Epithelial cell of prostate (primary cell): Measurements from ENCODE around the gene KRT86.
"Not testable (repeated sequence)": the region's sequence is repeated elsewhere in the genome, so short reads cannot be mapped to it uniquely, and the experiment has no call there.

ENCODE experiments used
- DNase-seq: peaks from one replicate; pipeline ENCODE4 v3.0.0-alpha.2; 2011; ENCODE audit warnings: low read depth, low spot score
- H3K27ac ChIP-seq: fragments of 450-650 bp; 2 replicates; pipeline ENCODE4 v1.5.1; 2017; ENCODE audit warnings: mild to moderate bottlenecking

The KRT86 gene

GRCh38 chr12:52250048-52250990 is 24.1 kb upstream of the KRT86 start:
- peak overlapping the region; percentile 98 for H3K27ac ChIP-seq
- no peak for DNase-seq

- no peak for DNase-seq
- peak overlapping the region; percentile 98 for H3K27ac ChIP-seq
These were observed 22.9 kb upstream of the KRT86 start for GRCh38 chr12:52251367-52252051.

DNA sequence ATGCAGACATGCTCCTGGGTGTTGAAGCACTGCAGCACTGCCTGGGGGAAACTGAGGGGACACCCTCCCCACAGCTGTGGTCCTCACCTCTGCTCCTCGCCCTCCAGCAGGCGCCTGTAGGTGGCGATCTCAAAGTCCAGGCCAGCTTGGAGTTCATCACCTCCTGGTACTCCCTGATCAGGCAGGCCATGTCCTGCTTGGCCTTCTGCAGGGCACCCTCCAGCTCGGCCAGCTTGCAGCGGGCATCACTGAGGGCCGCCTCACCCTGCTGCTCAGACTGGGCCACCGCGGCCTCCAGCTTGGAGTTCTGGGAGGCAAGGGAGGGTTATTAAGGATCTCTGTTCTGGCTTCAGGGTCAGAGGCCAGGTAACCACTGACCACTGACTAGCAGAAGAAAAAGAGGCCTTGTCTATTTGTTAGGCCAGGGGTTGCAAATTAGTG is 22.2 kb upstream of the KRT86 start:
- not testable (repeated sequence) for DNase-seq
- H3K27ac ChIP-seq, result peak overlapping the region; percentile 98

GRCh38 chr12:52252728-52253343 is 21.6 kb upstream of the KRT86 start:
- H3K27ac ChIP-seq, result peak overlapping the region; percentile 98
- no peak for DNase-seq

DNA sequence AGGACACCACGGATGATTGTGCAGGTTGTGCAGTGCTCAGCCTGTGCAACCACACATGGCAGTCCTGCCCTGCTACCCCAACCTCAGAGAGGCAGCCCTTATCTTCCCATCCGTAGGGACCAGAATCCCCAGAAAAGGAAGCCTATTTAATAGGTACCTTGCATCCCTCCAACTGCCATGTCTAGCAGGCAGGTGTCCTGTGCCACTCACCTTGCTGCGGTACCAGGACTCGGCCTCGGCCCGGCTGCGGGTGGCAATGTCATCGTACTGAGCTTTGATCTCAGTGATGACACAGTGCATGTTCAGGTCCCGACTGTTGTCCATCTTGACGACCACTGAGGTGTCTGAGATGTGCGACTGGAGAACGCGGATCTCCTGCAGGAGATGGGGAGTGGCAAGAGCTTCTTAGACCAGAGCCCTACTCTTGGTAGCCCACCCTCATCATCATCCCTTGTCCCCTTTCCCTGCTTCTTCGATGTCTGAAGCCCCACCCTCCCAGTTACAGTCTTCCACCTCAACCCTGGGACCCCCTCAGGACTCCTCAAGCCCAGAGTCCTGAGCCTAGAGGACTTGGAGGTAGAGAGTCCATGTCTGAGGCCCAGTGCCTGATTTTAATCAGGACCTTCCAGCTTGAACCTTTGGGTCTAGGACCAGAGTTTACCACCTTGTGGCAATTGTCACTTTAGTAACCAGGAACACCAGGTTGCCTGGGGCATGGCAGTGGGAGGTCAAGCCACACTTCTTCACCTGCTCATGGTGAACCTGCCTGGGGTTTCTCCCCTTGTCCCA is 20.9 kb upstream of the KRT86 start:
- H3K27ac ChIP-seq, result peak overlapping the region; percentile 98
- DNase-seq, result no peak

DNA sequence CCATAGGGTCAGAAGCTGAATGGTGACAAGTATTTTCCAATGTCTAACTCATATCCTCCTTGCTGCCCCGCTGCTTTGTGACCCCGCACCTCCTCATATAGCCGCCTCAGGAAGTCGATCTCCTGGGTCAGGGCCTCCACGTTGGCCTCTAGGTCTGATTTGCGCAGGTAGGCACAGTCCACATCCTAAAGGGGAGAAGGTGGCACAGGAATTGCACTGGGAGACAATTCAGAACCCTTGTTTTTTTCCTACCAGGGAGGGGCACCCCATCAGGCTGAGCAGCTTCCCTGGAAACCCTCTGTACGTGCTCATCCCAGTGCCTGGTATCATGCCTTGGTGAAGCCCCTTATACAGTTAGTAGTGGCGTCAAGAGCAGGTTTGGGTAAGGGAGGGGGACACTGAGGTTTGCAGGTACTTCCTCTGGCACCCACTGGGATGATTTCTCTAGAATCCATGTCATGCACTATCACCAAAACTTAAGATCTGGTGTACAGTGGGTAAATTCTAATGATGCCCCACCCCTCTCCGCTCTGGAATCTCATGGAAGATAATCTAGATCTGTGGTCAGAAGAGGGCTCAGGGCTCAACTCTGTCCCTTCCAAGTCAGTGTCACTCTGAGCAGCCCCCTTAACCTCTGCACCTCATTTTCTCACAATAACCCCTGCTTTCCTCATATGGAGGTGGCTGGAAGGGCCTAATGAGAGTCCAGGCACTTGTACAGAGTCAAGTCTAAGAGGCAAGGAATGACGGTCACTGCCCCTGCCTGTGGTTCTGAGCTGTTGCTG is 20.1 kb upstream of the KRT86 start:
- no peak for DNase-seq
- peak overlapping the region; percentile 9 for H3K27ac ChIP-seq

- DNase-seq, result no peak
- H3K27ac ChIP-seq, result peak overlapping the region; percentile 9
These were observed 19.3 kb upstream of the KRT86 start for GRCh38 chr12:52254965-52255751.

GRCh38 chr12:52255926-52256583 is 18.4 kb upstream of the KRT86 start:
- no peak for DNase-seq

DNA sequence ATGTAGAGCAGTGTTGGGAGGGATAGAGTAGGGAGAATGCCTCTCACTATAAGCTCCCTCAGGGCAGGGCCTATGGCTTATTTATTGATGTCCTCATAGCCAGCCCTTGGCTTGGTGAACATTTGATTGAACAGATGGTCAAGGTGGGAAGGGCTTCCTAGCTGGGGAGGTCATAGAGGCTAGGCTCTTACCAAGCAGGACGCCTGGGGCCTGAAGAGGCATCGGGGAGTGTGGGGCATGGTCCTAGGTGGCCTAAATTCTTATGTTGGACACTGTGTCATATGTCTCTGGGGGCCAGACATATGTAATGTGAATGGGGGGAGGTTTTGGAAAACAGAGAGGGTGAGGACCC is 17.9 kb upstream of the KRT86 start:
- no peak overlapping the region for H3K27ac ChIP-seq
- no peak for DNase-seq

More at GRCh38 chr12:52255926-52256583, 18.4 kb upstream of the KRT86 start:
- no peak overlapping the region for H3K27ac ChIP-seq

DNA sequence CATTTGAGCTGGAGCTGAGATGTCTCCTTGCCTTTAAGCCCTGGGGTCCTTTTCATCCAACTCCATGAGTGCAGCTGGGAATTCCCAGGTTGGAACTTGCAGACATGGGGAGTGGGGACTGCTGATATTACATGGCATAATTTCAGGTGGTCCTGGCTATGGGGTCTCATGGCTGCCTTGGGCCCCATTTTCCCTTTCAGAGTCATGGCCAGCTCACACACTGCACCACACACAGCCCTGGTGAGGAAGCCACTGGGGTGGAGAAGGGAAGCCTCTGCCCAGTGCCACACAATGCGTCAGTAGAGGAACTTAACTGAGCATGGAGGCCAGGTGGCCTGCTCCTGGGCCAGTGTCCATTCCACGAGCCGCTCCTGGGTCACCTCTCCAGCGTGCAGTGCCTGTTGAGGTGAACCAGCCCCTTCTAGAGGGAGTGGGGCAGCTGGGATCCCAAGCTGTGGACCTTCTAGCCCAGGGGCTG is 17.3 kb upstream of the KRT86 start:
- H3K27ac ChIP-seq, result no peak overlapping the region
- DNase-seq, result no peak

DNA sequence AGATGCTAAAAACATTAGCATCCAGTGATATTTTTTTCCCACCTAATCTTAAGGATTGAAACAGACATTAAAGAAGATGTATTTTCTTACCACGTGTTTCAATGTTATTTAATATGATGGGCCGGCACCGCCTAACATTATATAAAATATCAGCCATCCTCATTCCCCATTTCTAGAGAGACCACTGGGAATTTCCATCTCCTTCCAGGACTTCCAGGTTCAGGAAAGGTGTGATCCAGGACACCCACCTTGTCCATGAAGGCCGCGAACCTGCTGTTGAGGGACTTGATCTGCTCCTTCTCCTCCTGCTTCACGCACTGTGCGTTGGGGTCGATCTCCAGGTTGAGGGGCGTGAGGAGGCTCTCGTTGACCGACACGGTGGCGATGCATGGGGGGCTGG is 16.5 kb upstream of the KRT86 start:
- DNase-seq, H3K27ac ChIP-seq: not testable (repeated sequence)

DNA sequence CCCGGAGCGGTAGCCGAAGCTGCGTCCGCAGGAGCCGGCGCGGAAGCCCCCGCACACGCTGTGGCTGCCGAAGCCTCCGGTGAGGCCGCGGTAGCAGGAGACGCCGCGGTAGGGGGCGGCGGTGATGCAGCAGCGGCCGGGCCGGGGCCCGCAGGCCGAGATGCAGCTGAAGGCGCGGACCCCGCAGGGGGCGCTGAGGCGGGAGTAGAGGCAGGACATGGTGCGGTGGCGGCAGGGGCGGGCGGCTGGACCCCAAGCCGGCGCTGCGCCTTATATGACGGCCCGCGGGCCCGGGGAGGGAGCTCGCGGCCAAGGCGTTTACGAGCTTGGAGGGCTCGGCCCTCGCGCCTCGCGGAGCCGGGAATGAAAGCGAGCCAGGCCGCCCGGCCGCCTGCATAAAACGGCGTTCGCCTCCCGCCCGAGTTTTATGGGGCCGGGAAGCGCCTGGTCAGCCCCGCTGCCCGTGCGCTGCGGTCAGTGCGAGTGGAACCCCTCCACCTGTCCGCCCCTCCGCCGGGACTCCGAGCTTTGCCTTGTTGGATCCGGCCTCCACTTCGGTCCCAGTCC is 16.0 kb upstream of the KRT86 start:
- no peak for DNase-seq
- H3K27ac ChIP-seq, result no peak overlapping the region

DNA sequence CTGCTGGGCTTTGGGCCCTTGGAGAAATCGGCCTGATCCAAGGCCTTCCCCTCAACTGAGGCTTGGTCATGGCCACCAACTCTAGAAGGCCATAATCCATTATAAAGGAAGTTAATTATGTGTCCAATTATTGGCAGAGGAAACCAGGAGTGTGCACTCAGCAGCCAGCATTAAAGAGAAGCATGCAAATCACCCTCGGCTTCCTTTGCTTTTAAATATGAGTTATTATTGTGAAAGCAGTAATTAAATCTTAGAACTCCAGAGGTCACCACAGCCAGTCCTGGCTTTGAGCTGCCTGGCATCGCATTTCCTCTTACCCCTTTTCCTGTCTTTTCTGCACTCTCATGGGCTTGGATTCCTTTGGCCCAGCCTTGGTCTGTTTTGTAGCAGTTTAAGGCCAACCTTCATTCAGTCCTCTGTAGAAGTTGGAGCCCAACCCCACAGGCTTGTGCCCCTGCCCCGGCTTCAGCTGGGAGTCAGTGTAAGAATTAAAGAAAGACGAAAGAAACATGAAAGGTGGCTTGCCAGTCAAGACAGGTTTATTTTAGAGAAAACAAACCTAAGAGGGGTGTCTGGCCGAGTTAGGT is 14.7 kb upstream of the KRT86 start:
- DNase-seq, result no peak
- H3K27ac ChIP-seq, result no peak overlapping the region

GRCh38 chr12:52260361-52261207 is 13.9 kb upstream of the KRT86 start:
- DNase-seq, result no peak
- H3K27ac ChIP-seq, result no peak overlapping the region

DNA sequence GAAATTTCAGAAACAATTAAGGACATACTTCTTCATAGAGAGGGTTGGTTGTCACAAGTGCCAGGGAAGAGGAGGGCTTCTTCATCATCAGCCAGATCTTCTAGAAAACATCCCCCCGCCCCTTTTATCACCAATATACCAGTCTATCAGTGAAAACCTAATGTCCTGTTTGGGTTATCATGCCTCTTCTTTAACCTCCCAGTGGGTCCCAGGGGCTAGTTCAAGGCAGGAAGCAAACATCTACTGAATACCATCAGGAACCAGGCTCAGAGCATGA is 13.3 kb upstream of the KRT86 start:
- H3K27ac ChIP-seq, result no peak overlapping the region
- no peak for DNase-seq

DNA sequence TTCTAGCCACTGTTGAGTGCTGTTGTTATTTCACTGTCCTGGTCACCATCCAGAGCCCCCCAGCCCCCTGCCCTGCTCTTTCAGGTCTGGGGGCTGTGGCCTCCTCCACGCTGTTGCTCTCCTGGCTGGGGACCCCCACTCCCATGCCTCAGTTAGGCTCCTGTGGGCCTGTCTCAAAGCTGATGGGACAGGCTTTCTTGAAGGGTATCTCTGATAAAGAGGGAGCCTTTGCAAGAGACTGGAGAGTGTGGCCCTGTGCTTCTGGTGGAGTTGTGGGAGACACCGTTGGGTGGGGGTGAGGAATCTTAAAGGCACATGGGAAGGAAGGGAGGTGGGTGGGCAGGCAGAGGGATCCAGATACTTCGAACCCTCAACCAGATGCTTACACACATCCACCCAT is 12.2 kb upstream of the KRT86 start:
- no peak overlapping the region for H3K27ac ChIP-seq
- no peak for DNase-seq
